Heart right ventricle (tissue), 16 donors: Measurements from ENCODE around the gene ACVR1B. TPM values are rescaled to one million over a fixed set of nuclear protein-coding genes. Genes with fewer than 3 reads are reported as not detected.

ENCODE experiments used
- ATAC-seq, 8 donors: fragments of 200-7000 bp; cut with Tn5 transposase; one replicate each; pipeline ENCODE4 v1.9.1; 2020; ENCODE audit warnings: mild to moderate bottlenecking in 8 of 8, moderate library complexity in 8 of 8, moderate number of reproducible peaks in 1 of 8
- DNase-seq, 2 donors: peaks; one replicate each; pipeline ENCODE4 v3.0.0-alpha.2; 2020
- H3K27ac ChIP-seq, 10 donors: fragments of 200-600 bp; sonication (generic) in 2 of 10; one replicate each; pipeline versions ENCODE4 v1.5.0 to v1.8.0; 2020 to 2022; ENCODE audit warnings: mild to moderate bottlenecking in 3 of 10
- H3K27me3 ChIP-seq, 7 donors: fragments of 200-600 bp; one replicate each; pipeline ENCODE4 v1.8.0; 2021 to 2022; ENCODE audit warnings: mild to moderate bottlenecking in 2 of 7
- H3K36me3 ChIP-seq, 9 donors: fragments of 200-600 bp; sonication (generic) in 1 of 9; one replicate each; pipeline versions ENCODE4 v1.5.0 to v1.8.0; 2020 to 2022; ENCODE audit warnings: mild to moderate bottlenecking in 2 of 9
- H3K4me1 ChIP-seq, 9 donors: fragments of 200-600 bp; sonication (generic) in 1 of 9; one replicate each; pipeline versions ENCODE4 v1.5.0 to v1.8.0; 2020 to 2022; ENCODE audit warnings: mild to moderate bottlenecking in 4 of 9
- H3K4me3 ChIP-seq, 10 donors: fragments of 200-600 bp; sonication (generic) in 2 of 10; one replicate each; pipeline versions ENCODE4 v1.5.0 to v1.8.0; 2020 to 2022; ENCODE audit warnings: mild to moderate bottlenecking in 7 of 10, moderate library complexity in 2 of 10
- H3K9me3 ChIP-seq, 11 donors: fragments of 200-600 bp in 10 of 11; sonication (generic) in 2 of 11; one replicate each; pipeline versions ENCODE4 v1.5.0 to v1.8.0; 2013 to 2022; ENCODE audit warnings: mild to moderate bottlenecking in 2 of 11, control low read depth in 1 of 11, moderate library complexity in 1 of 11
- WGBS, 2 donors: extraction: QIAGEN DNeasy Blood & Tissue Kit; methylation state at CpG; one replicate each; pipeline ENCODE4 v1.1.7; 2013; ENCODE audit warnings: inconsistent platforms in 1 of 2; 5-methylcytosine and 5-hydroxymethylcytosine counted together
- intact Hi-C, 10 donors: fragments of 100-400 bp; cut with DNase I; formaldehyde crosslinking; loops; one replicate each; pipeline versions ENCODE4 v1.11.1 to v1.14.2; 2022
- polyA plus RNA-seq, 2 donors: library from polyadenylated mRNA; stranded (reverse); fragments of 200-250 nt; gene quantifications; one replicate each; pipeline ENCODE4 v1.2.3, GENCODE V29; 2013
- total RNA-seq, 10 donors: library from RNA; stranded (reverse); fragmentation: NEBNext Ultra II Directional in 3 of 10; extraction: Animal tissue kit (Norgen Biotek cat#: 25700) in 3 of 10; gene quantifications; one replicate each; pipeline versions ENCODE4 v1.2.1 to v1.2.4, GENCODE V29; 2021 to 2023
- TF ChIP-seq, protein P1 (sequence below), 9 donors: fragments of 200-600 bp; sonication (generic) in 2 of 9; IDR thresholded peaks; one replicate each; pipeline versions ENCODE4 v1.5.0 to v1.8.0; 2021 to 2022; ENCODE audit warnings: antibody characterized with exemption in 9 of 9, mild to moderate bottlenecking in 5 of 9, moderate library complexity in 1 of 9
- donor health status: Arrhythmogenic right ventricular cardiomyopathy.
- donor health status: ischemic (EF 13 %, LVEDD 7.1; RV severe dilation, severe dysfunction).
- donor health status: healthy with polysubstance abuse.
- donor health status: DM: no; HTN: yes; CAD: no.
- donor health status: DM: no; HTN: no; CAD: no.
- donor health status: ischemic (EF 25% LVEDD 6.9; RV normal size, moderate dysfunction).
- donor health status: ischemic (EF 25% LVEDD 5.7; RV mildly dilated, moderate dysfunction).
- donor health status: healthy.
- donor health status: DM: yes; HTN: yes; CAD: no.
- donor health status: Ischemic cardiomyopathy.
- donor health status: ischemic (EF 35%, LVEDD 5.7; RV mildly dilated, moderate dysfunction).
- donor health status: nonischemic (EF 11% LVEDD 7.7; RV severe dilation, severe dysfunction).
- donor health status: DM: yes; HTN: yes; CAD: no.
- donor health status: PGD.
- donor health status: ischemic (EF 29% LVEDD 5.4; RV normal size, mild dysfunction).
- donor health status: nonischemic (EF 23%, LVEDD 6.1; RV moderate dilation, normal function).

ACVR1B gene
- total and polyA plus RNA-seq, 12 donors = 5.8 to 15.5 (median 9.7) TPM

GRCh38 chr12:51984657-51985056, 33.2 kb downstream of the ACVR1B start:
- no peak for DNase-seq
- Histone ChIP-seq H3K9me3 (no peaks in the 10 kb centered on the region), H3K4me3 (no peak overlapping the region), H3K27ac (no peak overlapping the region), H3K4me1 (peaks cover 0 to 10% (median 0%) of the 10 kb centered on the region in 9 donors), H3K27me3 (no peaks in the 10 kb centered on the region), H3K36me3 (peaks cover 0 to 95% (median 61%) of the 10 kb centered on the region in 9 donors)
- 75 to 79% methylated on average over 6 of the region's 6 CpGs for WGBS, 2 donors
- no peak for ATAC-seq
- TF ChIP-seq, protein P1, sequence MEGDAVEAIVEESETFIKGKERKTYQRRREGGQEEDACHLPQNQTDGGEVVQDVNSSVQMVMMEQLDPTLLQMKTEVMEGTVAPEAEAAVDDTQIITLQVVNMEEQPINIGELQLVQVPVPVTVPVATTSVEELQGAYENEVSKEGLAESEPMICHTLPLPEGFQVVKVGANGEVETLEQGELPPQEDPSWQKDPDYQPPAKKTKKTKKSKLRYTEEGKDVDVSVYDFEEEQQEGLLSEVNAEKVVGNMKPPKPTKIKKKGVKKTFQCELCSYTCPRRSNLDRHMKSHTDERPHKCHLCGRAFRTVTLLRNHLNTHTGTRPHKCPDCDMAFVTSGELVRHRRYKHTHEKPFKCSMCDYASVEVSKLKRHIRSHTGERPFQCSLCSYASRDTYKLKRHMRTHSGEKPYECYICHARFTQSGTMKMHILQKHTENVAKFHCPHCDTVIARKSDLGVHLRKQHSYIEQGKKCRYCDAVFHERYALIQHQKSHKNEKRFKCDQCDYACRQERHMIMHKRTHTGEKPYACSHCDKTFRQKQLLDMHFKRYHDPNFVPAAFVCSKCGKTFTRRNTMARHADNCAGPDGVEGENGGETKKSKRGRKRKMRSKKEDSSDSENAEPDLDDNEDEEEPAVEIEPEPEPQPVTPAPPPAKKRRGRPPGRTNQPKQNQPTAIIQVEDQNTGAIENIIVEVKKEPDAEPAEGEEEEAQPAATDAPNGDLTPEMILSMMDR (IDR thresholded peaks at IDR 0.05) = no peak
- intact Hi-C loops = loop anchor here in 6 of 10 donors (5.0 to 10.0 kb wide), 5 partner anchors 47 to 560 kb away; partner anchors contain the start of gene SLC4A8 (in 1 of the 6)

DNA sequence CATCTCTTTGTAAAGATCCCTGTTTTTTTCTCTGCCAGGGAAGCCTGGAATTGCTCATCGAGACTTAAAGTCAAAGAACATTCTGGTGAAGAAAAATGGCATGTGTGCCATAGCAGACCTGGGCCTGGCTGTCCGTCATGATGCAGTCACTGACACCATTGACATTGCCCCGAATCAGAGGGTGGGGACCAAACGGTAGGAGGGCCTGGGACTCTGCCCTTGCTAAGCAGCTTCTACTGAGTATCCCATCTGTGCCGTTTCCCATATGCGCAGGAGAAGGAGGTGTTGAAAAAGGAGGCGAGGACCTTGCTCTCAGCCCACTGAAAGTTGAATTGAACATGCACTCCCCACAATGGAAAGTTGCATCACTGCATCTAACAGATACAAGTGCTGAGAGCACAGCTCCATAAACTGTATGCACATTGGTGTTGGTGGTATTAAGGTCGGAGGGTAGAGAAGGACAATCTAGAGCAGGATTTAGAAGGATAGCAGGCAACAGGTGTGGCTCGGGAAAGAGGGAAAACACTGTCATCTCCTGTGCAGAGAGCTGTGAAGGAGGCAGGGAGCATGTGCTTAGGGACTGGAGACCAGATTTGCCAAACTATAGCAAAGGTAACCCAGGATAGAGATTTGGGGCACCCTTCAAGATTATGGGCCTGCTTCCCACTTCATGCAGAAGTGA, 33.8 kb downstream of the ACVR1B start:
- peaks cover 0 to 97% (median 61%) of the 10 kb centered on the region in 9 donors for H3K36me3 ChIP-seq
- TF ChIP-seq, protein P1 (IDR thresholded peaks at IDR 0.05) = no peak
- intact Hi-C loops = loop anchor here in 1 of 10 donors (10.0 kb wide), 1 partner anchor 560 kb away; the partner anchor contains the start of gene SLC4A8
- WGBS, 2 donors = 88 to 89% methylated on average over 9 of the region's 9 CpGs
- H3K4me1 ChIP-seq = peaks cover 0 to 9% (median 0%) of the 10 kb centered on the region in 9 donors
- no peaks in the 10 kb centered on the region for H3K27me3 ChIP-seq
- no peak overlapping the region for H3K27ac ChIP-seq
- H3K9me3 ChIP-seq = no peaks in the 10 kb centered on the region
- H3K4me3 ChIP-seq = no peak overlapping the region
- DNase-seq (no peak), ATAC-seq (no peak)

DNA sequence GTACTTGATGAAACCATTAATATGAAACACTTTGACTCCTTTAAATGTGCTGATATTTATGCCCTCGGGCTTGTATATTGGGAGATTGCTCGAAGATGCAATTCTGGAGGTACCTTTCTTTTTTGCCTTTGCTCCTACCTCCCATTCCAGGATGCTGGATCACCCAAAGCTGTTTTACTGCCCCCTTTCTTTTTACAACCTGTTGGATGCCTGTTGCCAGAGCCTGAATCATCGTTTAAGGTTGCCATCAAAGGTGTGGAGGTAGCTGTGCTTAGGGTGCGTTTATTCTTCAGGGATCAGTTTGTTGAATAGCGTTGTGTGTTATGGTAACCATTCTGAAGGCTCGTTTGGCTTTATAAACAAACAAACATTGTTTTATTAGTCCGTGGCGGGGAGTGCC, 35.3 kb downstream of the ACVR1B start:
- no peak overlapping the region for H3K4me3 ChIP-seq
- TF ChIP-seq, protein P1 (IDR thresholded peaks at IDR 0.05) = no peak
- H3K27ac ChIP-seq = no peak overlapping the region
- DNase-seq = no peak
- no peaks in the 10 kb centered on the region for H3K9me3 ChIP-seq
- WGBS, 2 donors = 92 to 95% methylated on average over 8 of the region's 8 CpGs
- H3K27me3 ChIP-seq = no peaks in the 10 kb centered on the region
- H3K4me1 ChIP-seq = peaks cover 0 to 8% (median 0%) of the 10 kb centered on the region in 9 donors
- intact Hi-C loops = loop anchor here in 1 of 10 donors (10.0 kb wide), 1 partner anchor 562 kb away; the partner anchor contains the start of gene SLC4A8
- ATAC-seq = no peak
- peaks cover 0 to 97% (median 61%) of the 10 kb centered on the region in 9 donors for H3K36me3 ChIP-seq

- Histone ChIP-seq H3K36me3 (peaks cover 0 to 91% (median 35%) of the 10 kb centered on the region in 9 donors), H3K9me3 (no peaks in the 10 kb centered on the region), H3K4me1 (peaks cover 0 to 11% (median 0%) of the 10 kb centered on the region in 9 donors), H3K27me3 (no peaks in the 10 kb centered on the region), H3K27ac (no peak overlapping the region), H3K4me3 (no peak overlapping the region)
- ATAC-seq (no peak), DNase-seq (no peak)
- WGBS, 2 donors = 89% methylated on average over 5 of the region's 5 CpGs
- TF ChIP-seq, protein P1 (IDR thresholded peaks at IDR 0.05) = no peak
- intact Hi-C loops = loop anchor here in 2 of 10 donors (2.0 to 10.0 kb wide), 2 partner anchors 31 to 133 kb away; no protein-coding TSS in a partner anchor
Measured at GRCh38 chr12:51992246-51992645, 40.7 kb downstream of the ACVR1B start.
